D721Med (cell line): Measurements from ENCODE around the gene MUC5B.

Experiments used
- DNase-seq: peaks from one replicate; pipeline ENCODE4 v3.0.0; 2011; ENCODE audit warnings: low spot score; ENCODE audit not compliant: insufficient read length
- FAIRE-seq: peaks from 2 replicates; lab custom pipeline; 2011; peaks lifted over from hg19 to GRCh38; lab: Jason Lieb, UNC
- TF ChIP-seq, protein P1 (sequence below): IDR thresholded peaks from 2 replicates; pipeline ENCODE4 v1.5.1; 2012; ENCODE audit warnings: mild to moderate bottlenecking, control low read depth; ENCODE audit not compliant: insufficient read depth; ENCODE audit errors: missing control alignments

Gene MUC5B

DNA sequence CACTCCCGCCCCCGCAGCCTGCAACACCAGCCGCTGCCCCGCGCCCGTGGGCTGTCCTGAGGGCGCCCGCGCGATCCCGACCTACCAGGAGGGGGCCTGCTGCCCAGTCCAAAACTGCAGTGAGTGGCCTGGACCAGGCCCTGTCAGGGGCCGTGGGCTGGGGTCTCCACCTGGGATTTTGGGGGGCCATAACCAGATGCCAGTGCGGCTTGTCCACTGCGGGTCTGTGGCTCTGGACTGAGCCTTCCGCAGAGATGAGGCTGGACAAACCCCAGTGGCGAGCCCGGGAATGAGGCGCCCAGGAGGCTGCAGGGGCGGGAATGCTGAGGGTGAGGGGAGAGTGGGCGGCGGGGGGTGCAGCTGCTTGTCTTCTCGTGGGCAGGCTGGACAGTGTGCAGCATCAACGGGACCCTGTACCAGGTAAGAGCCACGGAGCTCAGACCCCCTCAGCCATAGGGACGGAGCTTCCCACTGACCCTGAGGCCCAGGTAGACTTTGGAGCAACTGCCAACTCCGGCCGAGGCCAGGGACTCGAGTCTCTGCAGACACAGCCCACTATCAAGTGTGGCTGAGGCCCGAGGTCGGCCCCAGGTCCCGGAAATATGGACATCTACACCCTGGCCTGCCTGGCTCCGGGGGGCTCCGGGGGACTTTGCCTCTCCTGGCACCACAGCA is 24.8 kb upstream of the MUC5B start:
- no peak for FAIRE-seq
- no peak for DNase-seq
- TF ChIP-seq, protein P1, sequence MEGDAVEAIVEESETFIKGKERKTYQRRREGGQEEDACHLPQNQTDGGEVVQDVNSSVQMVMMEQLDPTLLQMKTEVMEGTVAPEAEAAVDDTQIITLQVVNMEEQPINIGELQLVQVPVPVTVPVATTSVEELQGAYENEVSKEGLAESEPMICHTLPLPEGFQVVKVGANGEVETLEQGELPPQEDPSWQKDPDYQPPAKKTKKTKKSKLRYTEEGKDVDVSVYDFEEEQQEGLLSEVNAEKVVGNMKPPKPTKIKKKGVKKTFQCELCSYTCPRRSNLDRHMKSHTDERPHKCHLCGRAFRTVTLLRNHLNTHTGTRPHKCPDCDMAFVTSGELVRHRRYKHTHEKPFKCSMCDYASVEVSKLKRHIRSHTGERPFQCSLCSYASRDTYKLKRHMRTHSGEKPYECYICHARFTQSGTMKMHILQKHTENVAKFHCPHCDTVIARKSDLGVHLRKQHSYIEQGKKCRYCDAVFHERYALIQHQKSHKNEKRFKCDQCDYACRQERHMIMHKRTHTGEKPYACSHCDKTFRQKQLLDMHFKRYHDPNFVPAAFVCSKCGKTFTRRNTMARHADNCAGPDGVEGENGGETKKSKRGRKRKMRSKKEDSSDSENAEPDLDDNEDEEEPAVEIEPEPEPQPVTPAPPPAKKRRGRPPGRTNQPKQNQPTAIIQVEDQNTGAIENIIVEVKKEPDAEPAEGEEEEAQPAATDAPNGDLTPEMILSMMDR: no peak

DNA sequence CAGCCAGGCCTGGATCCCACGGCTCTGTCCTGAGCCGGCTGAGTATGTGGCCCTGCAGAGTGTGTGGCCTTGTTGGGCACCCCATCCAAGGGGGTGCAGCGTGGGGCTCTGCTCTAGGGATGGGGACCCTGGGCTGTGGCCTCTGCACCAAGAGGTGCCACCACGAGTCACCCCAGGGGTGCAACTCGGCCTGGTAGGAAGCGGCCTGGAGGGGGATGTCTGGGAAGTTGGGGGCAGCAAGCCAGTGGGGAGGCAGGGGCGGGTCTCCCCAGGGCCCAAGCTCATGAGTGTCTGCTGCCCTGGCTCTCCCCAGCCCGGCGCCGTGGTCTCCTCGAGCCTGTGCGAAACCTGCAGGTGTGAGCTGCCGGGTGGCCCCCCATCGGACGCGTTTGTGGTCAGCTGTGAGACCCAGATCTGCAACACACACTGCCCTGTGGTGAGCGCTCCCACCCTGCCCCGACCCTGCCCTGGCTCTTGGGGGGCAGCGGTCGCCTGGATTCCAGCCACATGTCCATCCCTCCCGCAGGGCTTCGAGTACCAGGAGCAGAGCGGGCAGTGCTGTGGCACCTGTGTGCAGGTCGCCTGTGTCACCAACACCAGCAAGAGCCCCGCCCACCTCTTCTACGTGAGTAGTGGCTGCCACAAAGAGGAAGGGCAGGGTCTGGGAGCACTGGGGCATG is 24.2 kb upstream of the MUC5B start:
- DNase-seq (no peak), FAIRE-seq (no peak)
- TF ChIP-seq, protein P1: no peak

DNA sequence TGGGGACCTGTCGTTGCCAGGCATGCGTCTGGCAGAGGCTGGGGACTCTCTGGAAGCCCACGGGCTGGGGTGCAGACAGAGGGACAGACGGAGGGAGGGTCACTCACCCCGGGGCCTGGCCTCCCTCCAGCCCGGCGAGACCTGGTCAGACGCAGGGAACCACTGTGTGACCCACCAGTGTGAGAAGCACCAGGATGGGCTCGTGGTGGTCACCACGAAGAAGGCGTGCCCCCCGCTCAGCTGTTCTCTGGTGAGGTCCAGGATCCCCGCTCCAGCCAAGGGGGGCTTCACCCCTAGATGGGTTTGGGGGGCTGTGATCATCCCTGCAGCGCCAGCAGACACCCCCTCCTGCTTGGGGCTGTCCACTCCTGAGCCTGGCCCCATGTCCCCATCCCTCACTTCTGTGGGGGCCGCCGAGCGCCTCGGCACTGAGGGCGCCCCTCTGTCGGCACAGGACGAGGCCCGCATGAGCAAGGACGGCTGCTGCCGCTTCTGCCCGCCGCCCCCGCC is 23.6 kb upstream of the MUC5B start:
- FAIRE-seq: no peak
- TF ChIP-seq, protein P1: no peak
- no peak for DNase-seq

DNA sequence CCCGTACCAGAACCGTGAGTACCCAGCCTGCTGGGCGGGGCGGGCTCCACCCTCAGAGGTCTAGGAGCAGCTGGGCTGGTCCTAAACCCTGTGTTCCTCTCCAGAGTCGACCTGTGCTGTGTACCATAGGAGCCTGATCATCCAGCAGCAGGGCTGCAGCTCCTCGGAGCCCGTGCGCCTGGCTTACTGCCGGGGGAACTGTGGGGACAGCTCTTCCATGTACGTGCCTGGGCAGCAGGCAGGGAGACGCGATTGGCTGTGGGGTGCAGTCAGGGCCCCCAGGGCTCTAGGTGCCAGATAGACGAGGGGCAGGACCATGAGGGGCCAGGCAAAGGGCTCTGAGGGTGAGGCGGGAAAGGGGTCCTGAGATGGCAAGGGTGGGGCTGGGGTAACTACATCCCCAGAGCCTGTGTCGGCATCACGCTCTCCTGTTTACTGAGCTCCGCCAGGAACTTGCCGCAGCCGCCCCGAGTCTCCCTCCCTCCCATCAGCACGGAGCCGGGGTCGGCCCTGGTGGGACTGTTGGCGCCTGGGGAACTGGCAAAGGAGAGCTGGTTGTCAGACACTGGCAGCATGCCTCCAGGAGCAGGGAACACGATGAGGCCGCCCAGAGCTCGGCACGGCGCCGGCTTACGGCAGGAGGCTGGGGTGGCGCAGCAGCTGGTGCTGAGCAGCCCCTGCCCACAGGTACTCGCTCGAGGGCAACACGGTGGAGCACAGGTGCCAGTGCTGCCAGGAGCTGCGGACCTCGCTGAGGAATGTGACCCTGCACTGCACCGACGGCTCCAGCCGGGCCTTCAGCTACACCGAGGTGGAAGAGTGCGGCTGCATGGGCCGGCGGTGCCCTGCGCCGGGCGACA is 22.9 kb upstream of the MUC5B start:
- TF ChIP-seq, protein P1: no peak

DNA sequence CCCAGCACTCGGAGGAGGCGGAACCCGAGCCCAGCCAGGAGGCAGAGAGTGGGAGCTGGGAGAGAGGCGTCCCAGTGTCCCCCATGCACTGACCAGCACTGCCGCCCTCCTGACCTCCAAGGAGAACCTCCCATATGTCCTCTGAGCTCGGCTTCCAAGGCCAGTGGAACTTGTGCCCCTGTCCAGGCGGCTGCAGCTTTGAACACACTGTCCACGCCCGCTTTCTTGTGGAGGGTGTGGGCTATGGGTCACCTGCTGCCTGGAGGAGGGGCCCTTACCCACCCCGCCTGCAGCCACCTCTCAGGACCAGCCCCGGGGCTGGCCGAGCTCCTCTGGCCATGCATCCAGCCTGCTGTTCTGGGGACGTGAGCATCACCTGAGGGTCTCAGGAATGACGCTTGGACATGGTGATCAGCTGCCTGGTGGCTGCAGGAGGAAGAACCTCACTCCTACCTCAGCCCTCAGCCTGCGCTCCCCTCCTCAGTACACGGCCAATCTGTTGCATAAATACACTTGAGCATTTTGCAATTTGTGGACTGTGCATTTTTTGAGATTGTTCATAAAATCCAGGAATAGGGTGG is 22.2 kb upstream of the MUC5B start:
- FAIRE-seq: no peak
- DNase-seq: no peak
- TF ChIP-seq, protein P1: no peak

More for the DNA sequence above, 22.9 kb upstream of the MUC5B start:
- no peak for FAIRE-seq
- DNase-seq: no peak

DNA sequence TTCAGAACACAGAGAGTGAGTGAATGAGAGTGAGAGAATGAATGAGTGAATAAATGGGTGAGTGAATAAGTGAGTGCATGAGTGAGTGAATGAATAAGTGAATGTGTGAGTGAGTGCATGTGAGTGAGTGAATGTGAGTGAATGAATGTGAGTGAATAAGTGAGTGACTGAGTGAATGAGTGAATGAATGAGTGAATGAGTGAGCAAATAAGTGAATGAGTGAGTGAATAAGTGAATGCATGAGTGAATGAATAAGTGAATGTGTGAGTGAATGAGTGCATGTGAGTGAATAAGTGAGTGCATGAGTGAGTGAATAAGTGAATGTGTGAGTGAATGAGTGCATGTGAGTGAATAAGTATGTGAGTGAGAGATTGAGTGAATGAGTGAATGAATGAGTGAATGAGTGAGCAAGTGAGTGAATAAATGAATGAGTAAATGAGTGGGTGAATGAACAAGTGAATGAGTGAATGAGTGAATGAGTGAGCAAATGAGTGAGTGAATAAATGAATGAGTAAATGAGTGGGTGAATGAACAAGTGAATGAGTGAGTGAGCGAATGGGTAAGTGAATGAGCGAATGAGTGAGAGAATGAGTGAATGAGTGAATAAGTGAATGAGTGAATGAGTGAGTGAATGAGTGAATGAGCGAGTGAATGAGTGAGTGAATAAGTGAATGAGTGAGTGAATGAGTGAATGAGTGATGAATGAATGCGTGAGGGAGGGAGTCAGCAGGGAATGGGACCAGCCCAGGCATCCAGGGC is 21.3 kb upstream of the MUC5B start:
- FAIRE-seq (no peak), DNase-seq (no peak)
- TF ChIP-seq, protein P1: no peak
